Endothelial cell (in vitro differentiated cells): ENCODE measurements around the gene UGT2B10. TPM values are rescaled to one million over a fixed set of nuclear protein-coding genes. Genes with fewer than 3 reads are reported as not detected.
"Not testable (repeated sequence)": the region's sequence is repeated elsewhere in the genome, so short reads cannot be mapped to it uniquely, and the experiment has no call there.

ENCODE experiments used
- DNase-seq: peaks from one replicate; pipeline ENCODE4 v3.0.0; 2021; ENCODE audit warnings: low spot score
- H3K27ac Mint-ChIP-seq: one replicate; pipeline ENCODE4 v1.8.0; 2021; ENCODE audit warnings: mixed read lengths, inconsistent platforms; ENCODE audit not compliant: unreplicated experiment
- H3K27me3 Mint-ChIP-seq: one replicate; pipeline ENCODE4 v1.8.0; 2021; ENCODE audit warnings: mild to moderate bottlenecking, moderate library complexity, mixed read lengths, inconsistent platforms; ENCODE audit not compliant: unreplicated experiment
- H3K36me3 Mint-ChIP-seq: one replicate; pipeline ENCODE4 v1.8.0; 2021; ENCODE audit warnings: mild to moderate bottlenecking, low read depth, mixed read lengths, inconsistent platforms; ENCODE audit not compliant: unreplicated experiment
- H3K4me1 Mint-ChIP-seq: one replicate; pipeline ENCODE4 v1.8.0; 2021; ENCODE audit warnings: mild to moderate bottlenecking, mixed read lengths, inconsistent platforms; ENCODE audit not compliant: unreplicated experiment
- H3K4me3 Mint-ChIP-seq: one replicate; pipeline ENCODE4 v1.8.0; 2021; ENCODE audit warnings: mild to moderate bottlenecking, mixed read lengths, inconsistent platforms; ENCODE audit not compliant: unreplicated experiment
- H3K9me3 Mint-ChIP-seq: one replicate; pipeline ENCODE4 v1.8.0; 2021; ENCODE audit warnings: mixed read lengths, inconsistent platforms; ENCODE audit not compliant: unreplicated experiment
- CTCF ChIP-seq: fragments of 200-600 bp; sonication (generic); IDR thresholded peaks from one replicate; pipeline ENCODE4 v1.5.0; 2021; ENCODE audit warnings: antibody characterized with exemption; ENCODE audit not compliant: unreplicated experiment
- total RNA-seq: library from RNA; stranded (reverse); fragmentation: NEBNext Ultra II Directional; extraction: Animal tissue kit (Norgen Biotek cat#: 25700); gene quantifications from one replicate; pipeline ENCODE4 v1.2.1, GENCODE V29; 2021; ENCODE audit not compliant: unreplicated experiment

UGT2B10 gene
- total RNA-seq, 1 donor from 2014 or later = not detected

GRCh38 chr4:68803013-68803412, 12.8 kb upstream of the UGT2B10 start:
- TF ChIP-seq CTCF = no peak
- H3K27ac Mint-ChIP-seq = no peak overlapping the region
- no peak overlapping the region for H3K4me3 Mint-ChIP-seq
- DNase-seq = no peak
- H3K36me3 Mint-ChIP-seq = no peaks in the 10 kb centered on the region
- no peaks in the 10 kb centered on the region for H3K27me3 Mint-ChIP-seq
- H3K4me1 Mint-ChIP-seq = no peaks in the 10 kb centered on the region
- H3K9me3 Mint-ChIP-seq = no peaks in the 10 kb centered on the region

DNA sequence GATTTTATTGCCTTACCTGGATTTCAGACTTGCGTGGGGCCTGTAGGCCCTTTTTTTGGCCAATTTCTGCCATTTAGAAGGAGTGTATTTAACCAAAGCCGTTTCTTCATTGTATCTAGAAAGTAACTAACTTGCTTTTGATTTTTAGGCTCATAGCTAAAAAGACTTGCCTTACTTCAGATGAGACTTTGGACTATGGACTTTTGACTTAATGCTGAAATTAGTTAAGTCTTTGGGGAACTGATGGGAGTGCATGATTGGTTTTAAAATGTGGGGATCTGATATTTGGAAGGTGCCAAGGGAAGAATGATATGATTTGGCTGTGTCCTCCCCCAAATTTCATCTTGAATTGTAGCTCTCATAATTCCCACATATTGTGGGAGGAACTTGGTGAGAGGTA, 7.7 kb upstream of the UGT2B10 start:
- TF ChIP-seq CTCF = no peak
- DNase-seq = no peak

GRCh38 chr4:68810919-68811318, 4.9 kb upstream of the UGT2B10 start:
- no peak overlapping the region for H3K27ac Mint-ChIP-seq
- no peak for TF ChIP-seq CTCF
- no peak overlapping the region for H3K4me3 Mint-ChIP-seq
- no peak for DNase-seq
- H3K9me3 Mint-ChIP-seq = no peaks in the 10 kb centered on the region
- no peaks in the 10 kb centered on the region for H3K4me1 Mint-ChIP-seq
- no peaks in the 10 kb centered on the region for H3K36me3 Mint-ChIP-seq
- no peaks in the 10 kb centered on the region for H3K27me3 Mint-ChIP-seq

More for the DNA sequence above, 7.7 kb upstream of the UGT2B10 start:
- Mint-ChIP-seq H3K4me1 (no peaks in the 10 kb centered on the region), H3K27ac (no peak overlapping the region), H3K36me3 (no peaks in the 10 kb centered on the region), H3K4me3 (no peak overlapping the region), H3K27me3 (no peaks in the 10 kb centered on the region), H3K9me3 (no peaks in the 10 kb centered on the region)

DNA sequence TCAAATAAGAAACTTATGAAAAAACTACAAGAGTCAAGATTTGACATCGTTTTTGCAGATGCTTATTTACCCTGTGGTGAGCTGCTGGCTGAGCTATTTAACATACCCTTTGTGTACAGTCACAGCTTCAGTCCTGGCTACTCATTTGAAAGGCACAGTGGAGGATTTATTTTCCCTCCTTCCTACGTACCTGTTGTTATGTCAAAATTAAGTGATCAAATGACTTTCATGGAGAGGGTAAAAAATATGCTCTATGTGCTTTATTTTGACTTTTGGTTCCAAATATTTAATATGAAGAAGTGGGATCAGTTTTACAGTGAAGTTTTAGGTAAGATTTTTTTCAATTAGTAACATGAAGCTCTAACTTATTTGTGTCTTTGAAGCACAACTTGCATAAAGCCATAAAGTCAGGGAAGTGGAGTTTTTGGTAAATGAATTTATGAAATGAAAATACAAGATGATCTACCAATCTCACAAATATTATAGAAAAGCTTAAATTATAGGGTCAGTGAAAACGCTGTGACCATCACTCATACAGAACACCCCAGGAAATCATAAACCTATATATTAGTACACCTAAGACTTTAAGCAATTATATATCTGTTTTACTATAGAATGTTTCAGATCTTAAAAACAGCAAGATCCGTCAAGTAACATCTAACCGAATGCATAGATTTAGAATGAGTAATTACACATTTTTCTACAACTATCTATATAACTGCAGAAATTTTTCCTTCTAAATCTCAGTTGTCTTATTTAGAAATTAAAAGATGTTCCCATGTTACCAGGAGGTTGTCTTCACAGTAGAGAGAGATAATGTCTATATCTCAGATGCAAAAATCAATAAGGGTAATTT, 844 bp downstream of the UGT2B10 start:
- H3K36me3 Mint-ChIP-seq, DNase-seq, H3K27ac Mint-ChIP-seq, H3K27me3 Mint-ChIP-seq, H3K4me3 Mint-ChIP-seq, H3K4me1 Mint-ChIP-seq, H3K9me3 Mint-ChIP-seq: not testable (repeated sequence)

DNA sequence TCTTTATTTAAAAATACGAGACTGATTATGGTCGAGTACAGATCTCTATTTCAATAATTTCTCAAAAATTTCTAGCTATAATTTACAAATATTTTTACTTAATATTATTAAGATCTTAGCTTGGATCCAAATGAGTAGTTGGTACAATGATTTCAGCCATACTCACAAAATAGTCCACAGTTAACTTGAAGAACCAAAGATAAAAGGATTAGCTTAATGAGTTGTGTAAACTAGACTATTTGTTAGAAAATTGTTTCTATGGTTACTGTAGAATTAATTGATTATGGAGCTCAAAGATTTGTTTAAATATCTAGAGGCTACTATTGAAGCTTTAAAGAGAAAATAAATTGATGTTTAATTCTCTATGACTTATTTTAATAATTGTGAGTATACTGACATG, 1.6 kb downstream of the UGT2B10 start:
- no peak for DNase-seq
- Mint-ChIP-seq H3K4me1 (no peaks in the 10 kb centered on the region), H3K27ac (no peak overlapping the region), H3K36me3 (no peaks in the 10 kb centered on the region), H3K27me3 (no peaks in the 10 kb centered on the region), H3K4me3 (no peak overlapping the region), H3K9me3 (no peaks in the 10 kb centered on the region)
- TF ChIP-seq CTCF = no peak

- H3K27ac Mint-ChIP-seq, H3K36me3 Mint-ChIP-seq, H3K9me3 Mint-ChIP-seq, H3K4me3 Mint-ChIP-seq, H3K4me1 Mint-ChIP-seq, H3K27me3 Mint-ChIP-seq, DNase-seq: not testable (repeated sequence)
These were observed 2.3 kb downstream of the UGT2B10 start for GRCh38 chr4:68818030-68818462.
